Measurements from ENCODE around the gene IDUA. TPM values are rescaled to one million over a fixed set of nuclear protein-coding genes. Genes with fewer than 3 reads are reported as not detected.

The IDUA gene
- total RNA-seq, 1 donor from 2014 or later: 19.6 TPM

GRCh38 chr4:956531-957230 lies 30.2 kb upstream of the IDUA start:
- DNase-seq: no peak

GRCh38 chr4:957231-957580 lies 29.6 kb upstream of the IDUA start:
- no peak for DNase-seq

GRCh38 chr4:957581-958313 lies 29.1 kb upstream of the IDUA start:
- no peak for DNase-seq

DNA sequence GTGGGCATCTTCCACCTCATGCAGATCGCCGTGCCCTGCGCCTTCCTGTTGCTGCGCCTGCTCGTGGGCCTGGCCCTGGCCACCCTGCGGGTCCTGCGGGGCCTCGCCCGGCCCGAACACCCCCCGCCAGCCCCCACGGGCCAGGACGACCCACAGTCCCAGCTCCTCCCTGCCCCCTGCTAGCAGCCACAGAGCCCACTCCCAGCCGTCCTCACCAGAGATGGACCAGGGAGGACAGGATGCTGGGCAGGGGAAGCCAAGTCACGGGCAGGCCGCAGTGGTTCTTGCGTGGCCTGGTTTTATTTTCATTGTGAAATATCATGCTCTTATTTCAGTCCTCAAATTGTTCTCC lies 28.6 kb upstream of the IDUA start:
- DNase-seq: no peak

DNA sequence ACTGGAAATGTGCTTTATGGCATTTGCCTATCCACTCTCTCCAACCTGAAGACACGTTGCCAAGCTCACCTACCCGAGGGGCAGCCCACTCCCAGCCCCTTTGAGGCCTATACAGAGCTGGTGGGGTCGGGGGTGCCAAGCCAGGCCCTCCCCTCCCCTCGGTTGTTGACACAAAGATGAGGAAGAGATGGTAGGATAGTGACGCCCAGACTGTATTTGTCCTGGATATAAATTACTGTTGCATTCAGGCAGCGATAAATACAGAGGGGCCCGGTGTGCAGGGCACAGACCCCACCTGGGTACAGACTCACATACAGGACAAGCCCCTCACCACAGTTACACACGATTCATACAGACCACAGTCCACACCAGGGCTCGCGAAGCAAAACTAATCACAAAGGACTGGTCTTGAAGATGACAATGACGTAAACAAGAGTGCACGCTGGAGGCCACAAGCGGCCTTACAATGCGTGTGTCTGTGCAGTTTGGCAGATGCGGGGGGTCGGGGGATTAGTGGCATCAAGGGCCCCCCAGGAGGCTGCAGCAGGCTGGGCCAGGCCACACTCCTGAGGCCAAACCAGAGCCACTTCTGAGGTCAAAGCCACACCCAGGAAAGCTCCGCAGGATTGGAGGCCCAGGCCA lies 28.0 kb upstream of the IDUA start:
- no peak for DNase-seq

DNA sequence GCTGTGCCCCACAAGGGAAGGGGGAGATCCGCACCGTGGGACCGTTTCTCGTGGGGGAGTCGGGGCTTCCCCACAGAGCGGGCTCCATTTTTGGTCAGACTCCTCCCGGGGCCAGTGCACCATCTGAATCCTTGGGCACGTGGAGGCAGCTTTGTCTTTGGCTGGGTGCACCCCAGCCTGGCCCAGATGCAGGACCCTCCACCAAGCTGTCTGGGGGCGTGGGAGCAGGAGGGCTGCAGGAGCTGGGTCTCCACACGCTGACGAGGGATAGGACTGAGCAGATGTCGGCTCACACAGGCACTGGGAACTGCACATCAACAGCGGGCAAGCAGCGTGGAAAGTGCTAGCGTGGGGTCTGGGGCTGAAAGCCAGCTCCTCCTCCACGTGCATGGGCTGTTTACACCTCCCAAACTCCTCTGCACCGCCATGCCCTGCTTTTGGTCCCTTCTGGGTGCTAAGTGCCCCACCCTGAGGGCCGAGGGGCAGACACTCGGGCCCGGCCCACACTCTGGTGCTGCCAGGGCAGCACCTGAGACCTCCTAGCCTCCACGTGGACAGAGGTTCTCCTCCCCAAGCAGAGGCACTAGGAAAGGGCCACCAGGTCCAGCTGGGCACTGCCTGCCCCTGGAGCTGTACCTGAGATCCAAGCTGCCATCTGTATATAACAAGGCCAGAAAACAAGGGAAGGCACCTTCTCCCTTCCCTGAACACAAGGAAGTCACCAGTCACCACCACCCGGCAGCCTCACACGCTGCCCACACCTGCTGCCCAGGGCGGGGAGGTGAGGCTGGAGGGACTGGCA lies 27.3 kb upstream of the IDUA start:
- DNase-seq: no peak

DNA sequence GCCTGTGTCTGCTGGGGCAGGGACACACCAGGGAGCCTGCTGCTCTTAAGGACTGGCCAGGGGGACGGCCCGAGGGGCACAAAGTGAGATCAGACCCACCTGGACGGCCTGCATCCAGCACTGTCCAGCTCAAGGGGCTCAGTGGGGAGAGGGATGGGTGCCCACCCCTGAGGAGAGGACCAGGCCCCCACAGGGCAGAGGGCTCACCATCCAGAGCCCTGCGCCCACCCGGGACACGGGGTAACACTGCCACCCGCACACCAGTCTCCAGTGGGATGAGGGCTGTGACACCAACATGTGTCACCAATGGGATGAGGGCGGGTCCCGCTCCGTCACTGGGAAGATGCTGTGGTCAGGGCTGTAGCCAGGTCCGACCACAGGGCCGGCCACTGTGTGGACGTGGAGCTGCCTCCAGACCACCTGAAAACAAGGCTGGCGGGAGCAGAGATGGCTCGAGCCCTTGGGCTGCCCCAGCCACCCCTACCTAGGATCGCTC lies 26.7 kb upstream of the IDUA start:
- DNase-seq: no peak

- DNase-seq: no peak
Measured at GRCh38 chr4:960636-961350, 26.1 kb upstream of the IDUA start.

GRCh38 chr4:961351-962230 lies 25.3 kb upstream of the IDUA start:
- no peak for DNase-seq

DNA sequence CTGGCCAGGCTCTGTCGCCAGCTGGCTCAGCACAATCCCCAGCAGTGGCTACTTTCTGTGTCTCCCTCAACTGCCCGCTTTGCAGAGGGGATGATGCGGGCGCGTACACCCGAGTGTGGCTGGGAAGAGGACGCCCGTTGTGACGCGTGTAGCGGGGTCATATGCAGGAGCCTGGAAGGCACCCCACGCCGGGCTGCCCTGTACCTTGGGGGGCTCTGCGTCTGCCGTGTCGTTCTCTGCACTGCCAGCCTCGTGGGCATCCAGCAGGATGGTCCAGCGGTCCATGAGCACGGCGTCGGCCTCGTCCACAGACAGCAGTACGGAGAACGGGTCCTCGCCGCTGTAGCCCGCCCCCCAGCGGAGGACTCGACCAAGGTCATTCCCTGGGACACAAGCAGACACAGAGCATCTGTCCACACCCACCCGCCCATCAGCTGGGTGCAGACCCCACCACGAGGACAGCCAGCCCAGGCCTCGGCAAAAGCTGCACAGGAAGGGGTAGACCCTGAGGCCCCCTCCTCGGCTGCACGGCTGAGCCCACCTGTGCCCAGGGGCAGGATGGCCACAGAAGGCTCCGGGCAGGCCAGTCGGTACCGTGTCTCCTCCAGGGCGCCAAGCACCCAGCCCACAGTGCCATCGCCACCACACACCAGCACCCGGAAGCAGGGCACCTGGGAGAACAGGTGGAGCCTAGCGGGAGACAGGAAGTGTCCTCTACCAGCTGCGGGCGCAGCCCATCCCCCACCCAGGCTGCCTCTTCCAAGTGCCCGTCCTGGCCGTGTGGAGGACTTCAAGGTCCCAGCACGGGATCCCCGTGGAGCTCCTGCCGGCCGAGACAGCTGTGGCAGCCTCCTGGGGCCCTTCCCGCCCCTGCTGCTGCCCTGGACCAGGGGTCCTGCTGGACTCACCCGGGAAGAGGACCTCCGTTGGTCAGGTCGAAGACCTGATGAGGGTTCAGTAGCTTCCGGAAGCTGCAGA lies 24.3 kb upstream of the IDUA start:
- DNase-seq: no peak

- DNase-seq: no peak
Measured at GRCh38 chr4:963276-964225, 23.3 kb upstream of the IDUA start.

DNA sequence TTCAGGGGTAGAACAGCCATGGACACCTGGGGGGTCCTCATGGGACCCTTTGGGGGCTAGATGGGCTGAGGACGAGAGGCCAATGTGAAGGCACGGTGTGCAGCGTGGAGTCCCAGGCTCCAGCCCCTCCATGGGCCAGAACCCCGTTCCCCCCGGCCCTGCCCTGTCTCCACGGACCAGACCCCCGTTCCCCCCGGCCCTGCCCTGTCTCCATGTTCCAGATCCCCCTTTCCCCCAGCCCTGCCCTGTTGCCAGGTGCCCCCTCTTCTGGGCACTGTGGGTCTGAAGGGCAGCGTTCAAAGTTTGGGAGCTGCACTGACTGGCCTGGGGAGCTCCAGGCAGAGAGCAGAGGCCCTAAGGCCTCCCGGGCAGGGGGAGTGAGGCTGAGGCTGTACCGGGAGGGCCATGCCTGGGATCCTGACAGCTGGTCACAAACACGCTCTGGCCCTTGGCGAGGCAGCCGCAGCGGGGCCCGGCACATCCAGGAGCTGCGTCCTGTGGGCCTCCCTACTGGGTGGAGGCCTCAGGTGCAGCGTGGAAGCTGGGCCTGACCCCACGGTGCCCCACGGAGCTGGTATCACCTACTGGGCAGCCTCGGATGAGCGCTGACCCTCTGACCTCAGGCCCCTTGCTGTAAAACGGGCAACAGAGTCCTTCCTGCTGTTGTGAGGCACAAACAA lies 22.4 kb upstream of the IDUA start:
- no peak for DNase-seq

GRCh38 chr4:965048-965765 lies 21.6 kb upstream of the IDUA start:
- DNase-seq: no peak

- DNase-seq: no peak
Measured at GRCh38 chr4:965766-966134, 21.1 kb upstream of the IDUA start.

- no peak for DNase-seq
Measured at GRCh38 chr4:966266-967112, 20.4 kb upstream of the IDUA start.
